WERI-Rb-1 (cell line): ENCODE data around the gene XIRP1.

ENCODE experiments used
- DNase-seq: peaks from one replicate; pipeline ENCODE4 v3.0.0-alpha.2; 2020
- H3K27ac ChIP-seq: fragments of 250-450 bp; sonication (Bioruptor Pico); 2 replicates; pipeline ENCODE4 v1.5.1; 2020; ENCODE audit warnings: mild to moderate bottlenecking, moderate library complexity
- H3K27me3 ChIP-seq: fragments of 250-450 bp; sonication (Bioruptor Pico); 2 replicates; pipeline ENCODE4 v1.5.1; 2021; ENCODE audit warnings: mild to moderate bottlenecking, low read depth, moderate library complexity; ENCODE audit not compliant: insufficient read depth, severe bottlenecking
- H3K36me3 ChIP-seq: fragments of 250-450 bp; sonication (Bioruptor Pico); 2 replicates; pipeline ENCODE4 v1.5.1; 2020; ENCODE audit warnings: mild to moderate bottlenecking, moderate library complexity
- H3K4me3 ChIP-seq: 2 replicates; pipeline ENCODE4 v1.5.1; 2011; ENCODE audit warnings: low read depth, mild to moderate bottlenecking, control low read depth, low read length
- H3K9me3 ChIP-seq: fragments of 250-450 bp; sonication (Bioruptor Pico); 2 replicates; pipeline ENCODE4 v1.5.1; 2021; ENCODE audit warnings: mild to moderate bottlenecking, moderate library complexity; ENCODE audit not compliant: severe bottlenecking
- CTCF ChIP-seq: IDR thresholded peaks from 2 replicates; pipeline ENCODE4 v1.5.1; 2011; ENCODE audit warnings: low read depth, mild to moderate bottlenecking, control low read depth, inconsistent platforms, low read length

XIRP1 gene

GRCh38 chr3:39150803-39151631, 41.4 kb downstream of the XIRP1 start:
- no peak for TF ChIP-seq CTCF
- DNase-seq: peak; percentile 51
- Histone ChIP-seq H3K27me3 (no peaks in the 10 kb centered on the region), H3K9me3 (no peaks in the 10 kb centered on the region), H3K4me3 (peak overlapping the region; percentile 15), H3K36me3 (peaks cover 9% of the 10 kb centered on the region), H3K27ac (peak overlapping the region; percentile 87)

GRCh38 chr3:39150148-39150802, 42.1 kb downstream of the XIRP1 start:
- H3K27me3 ChIP-seq: no peaks in the 10 kb centered on the region
- TF ChIP-seq CTCF: peak; percentile 46
- H3K4me3 ChIP-seq: peak overlapping the region; percentile 15; the same call in 1 of the 2 replicates
- DNase-seq: peak; percentile 73
- H3K9me3 ChIP-seq: no peaks in the 10 kb centered on the region
- H3K27ac ChIP-seq: peak overlapping the region; percentile 87
- H3K36me3 ChIP-seq: peaks cover 16% of the 10 kb centered on the region

- no peak for DNase-seq
- H3K36me3 ChIP-seq: peaks cover 23% of the 10 kb centered on the region
- TF ChIP-seq CTCF: no peak
- H3K27me3 ChIP-seq: no peaks in the 10 kb centered on the region
- H3K27ac ChIP-seq: peak overlapping the region; percentile 87
- H3K4me3 ChIP-seq: no peak overlapping the region
- H3K9me3 ChIP-seq: no peaks in the 10 kb centered on the region
These were observed 42.8 kb downstream of the XIRP1 start for GRCh38 chr3:39149498-39150147.

- DNase-seq: no peak
- H3K4me3 ChIP-seq: no peak overlapping the region
- H3K36me3 ChIP-seq: peaks cover 28% of the 10 kb centered on the region
- no peak for TF ChIP-seq CTCF
- no peaks in the 10 kb centered on the region for H3K27me3 ChIP-seq
- H3K9me3 ChIP-seq: no peaks in the 10 kb centered on the region
- peak overlapping the region; percentile 87 for H3K27ac ChIP-seq
These were observed 43.3 kb downstream of the XIRP1 start for GRCh38 chr3:39149059-39149455.

GRCh38 chr3:39148435-39149058, 43.8 kb downstream of the XIRP1 start:
- Histone ChIP-seq H3K36me3 (peaks cover 33% of the 10 kb centered on the region), H3K27ac (peak overlapping the region; percentile 87), H3K4me3 (no peak overlapping the region; the same call in 1 of the 2 replicates), H3K27me3 (no peaks in the 10 kb centered on the region), H3K9me3 (no peaks in the 10 kb centered on the region)
- DNase-seq: peak; percentile 90
- TF ChIP-seq CTCF: no peak
